Urinary bladder (tissue), 4 donors: ENCODE results near the gene CASP8. TPM values are rescaled to one million over a fixed set of nuclear protein-coding genes. Genes with fewer than 3 reads are reported as not detected.
"Not testable (repeated sequence)": the region's sequence is repeated elsewhere in the genome, so short reads cannot be mapped to it uniquely, and the experiment has no call there.

Experiments
- DNase-seq: peaks from one replicate; pipeline ENCODE4 v3.0.0-alpha.2; 2015; ENCODE audit errors: extremely low spot score
- H3K27ac ChIP-seq: one replicate; pipeline ENCODE4 v1.5.1; 2013; ENCODE audit warnings: low read depth, mild to moderate bottlenecking, moderate library complexity
- H3K36me3 ChIP-seq: one replicate; pipeline ENCODE4 v1.6.1; 2013; ENCODE audit warnings: mild to moderate bottlenecking, moderate library complexity; ENCODE audit not compliant: insufficient read depth
- H3K4me1 ChIP-seq: one replicate; pipeline ENCODE4 v1.6.1; 2013; ENCODE audit warnings: mild to moderate bottlenecking, moderate library complexity; ENCODE audit not compliant: insufficient read depth
- H3K4me3 ChIP-seq: one replicate; pipeline ENCODE4 v1.5.1; 2013; ENCODE audit warnings: low read depth, low read length
- WGBS: extraction: QIAGEN DNeasy Blood & Tissue Kit; methylation state at CpG from one replicate; pipeline ENCODE4 v1.1.7; 2013; 5-methylcytosine and 5-hydroxymethylcytosine counted together
- polyA plus RNA-seq: library from polyadenylated mRNA; stranded (reverse); fragments of 200-250 nt; gene quantifications from one replicate; pipeline ENCODE4 v1.2.3, GENCODE V29; 2013
- total RNA-seq: library from RNA; depleted of rRNA; stranded (reverse); fragments of >200 nt; gene quantifications from one replicate; pipeline ENCODE4 v1.2.3, GENCODE V29; 2014
- donor health status: healthy with polysubstance abuse.
- donor health status: healthy.

Gene CASP8
- total and polyA plus RNA-seq, 2 donors = 9.3 to 29.9 TPM

GRCh38 chr2:201269764-201270163, 9.4 kb downstream of the CASP8 start:
- 95% methylated on average over 2 of the region's 2 CpGs for WGBS
- Histone ChIP-seq H3K36me3 (peaks cover 2% of the 10 kb centered on the region), H3K4me1 (no peaks in the 10 kb centered on the region), H3K27ac (no peak overlapping the region), H3K4me3 (no peak overlapping the region)
- no peak for DNase-seq

- Histone ChIP-seq H3K4me1 (no peaks in the 10 kb centered on the region), H3K27ac (no peak overlapping the region), H3K4me3 (no peak overlapping the region), H3K36me3 (peaks cover 2% of the 10 kb centered on the region)
- no peak for DNase-seq
- 87% methylated on average over 9 of the region's 9 CpGs for WGBS
Observed at GRCh38 chr2:201270293-201271001, 10.1 kb downstream of the CASP8 start.

GRCh38 chr2:201271917-201272316, 11.6 kb downstream of the CASP8 start:
- WGBS = 98% methylated on average over 2 of the region's 2 CpGs
- DNase-seq = no peak
- H3K36me3 ChIP-seq = peaks cover 2% of the 10 kb centered on the region
- no peak overlapping the region for H3K27ac ChIP-seq
- H3K4me1 ChIP-seq = no peaks in the 10 kb centered on the region
- H3K4me3 ChIP-seq = no peak overlapping the region

GRCh38 chr2:201273330-201273983, 13.1 kb downstream of the CASP8 start:
- no peak for DNase-seq
- Histone ChIP-seq H3K4me3 (no peak overlapping the region), H3K27ac (no peak overlapping the region), H3K36me3 (peaks cover 2% of the 10 kb centered on the region), H3K4me1 (no peaks in the 10 kb centered on the region)
- WGBS = 89% methylated on average over 9 of the region's 9 CpGs

GRCh38 chr2:201275069-201275468, 14.7 kb downstream of the CASP8 start:
- Histone ChIP-seq H3K36me3 (peaks cover 2% of the 10 kb centered on the region), H3K27ac (no peak overlapping the region)
- 82% methylated on average over 2 of the region's 2 CpGs for WGBS

GRCh38 chr2:201275990-201276389, 15.7 kb downstream of the CASP8 start:
- H3K27ac ChIP-seq = no peak overlapping the region
- no peaks in the 10 kb centered on the region for H3K4me1 ChIP-seq
- no peak overlapping the region for H3K4me3 ChIP-seq
- peaks cover 2% of the 10 kb centered on the region for H3K36me3 ChIP-seq
- DNase-seq = no peak
- 60% methylated on average over 5 of the region's 5 CpGs for WGBS

More at GRCh38 chr2:201275069-201275468, 14.7 kb downstream of the CASP8 start:
- DNase-seq = no peak
- no peaks in the 10 kb centered on the region for H3K4me1 ChIP-seq
- H3K4me3 ChIP-seq = no peak overlapping the region

- Histone ChIP-seq H3K4me1 (no peaks in the 10 kb centered on the region), H3K4me3 (no peak overlapping the region), H3K36me3 (peaks cover 2% of the 10 kb centered on the region), H3K27ac (no peak overlapping the region)
- DNase-seq = no peak
- WGBS = 87% methylated on average over 6 of the region's 6 CpGs
Observed at GRCh38 chr2:201276511-201276910, 16.2 kb downstream of the CASP8 start.

GRCh38 chr2:201279079-201279478, 18.7 kb downstream of the CASP8 start:
- Histone ChIP-seq H3K4me1 (no peaks in the 10 kb centered on the region), H3K4me3 (no peak overlapping the region), H3K27ac (no peak overlapping the region), H3K36me3 (no peaks in the 10 kb centered on the region)
- WGBS = 88% methylated on average over 1 of the region's 1 CpG
- no peak for DNase-seq

- no peaks in the 10 kb centered on the region for H3K4me1 ChIP-seq
- no peak overlapping the region for H3K4me3 ChIP-seq
- WGBS = 91% methylated on average over 3 of the region's 3 CpGs
- H3K36me3 ChIP-seq = peaks cover 2% of the 10 kb centered on the region
- DNase-seq = no peak
- no peak overlapping the region for H3K27ac ChIP-seq
Observed at GRCh38 chr2:201280191-201281040, 20.1 kb downstream of the CASP8 start.

- H3K27ac ChIP-seq = no peak overlapping the region
- 95% methylated on average over 1 of the region's 1 CpG for WGBS
- H3K36me3 ChIP-seq = peaks cover 5% of the 10 kb centered on the region
- no peak overlapping the region for H3K4me3 ChIP-seq
- no peaks in the 10 kb centered on the region for H3K4me1 ChIP-seq
- DNase-seq = no peak
Observed at GRCh38 chr2:201285499-201285898, 25.2 kb downstream of the CASP8 start.

GRCh38 chr2:201290457-201291148, 30.3 kb downstream of the CASP8 start:
- not testable (repeated sequence) for H3K27ac ChIP-seq, H3K4me1 ChIP-seq, DNase-seq, H3K36me3 ChIP-seq, H3K4me3 ChIP-seq
- WGBS = 96% methylated on average over 15 of the region's 15 CpGs

- no peaks in the 10 kb centered on the region for H3K36me3 ChIP-seq
- 63% methylated on average over 3 of the region's 3 CpGs for WGBS
- no peaks in the 10 kb centered on the region for H3K4me1 ChIP-seq
- DNase-seq = no peak
- H3K4me3 ChIP-seq = no peak overlapping the region
- H3K27ac ChIP-seq = no peak overlapping the region
Observed at GRCh38 chr2:201298462-201299052, 38.2 kb downstream of the CASP8 start.

- not testable (repeated sequence) for H3K4me3 ChIP-seq, H3K4me1 ChIP-seq, H3K27ac ChIP-seq, DNase-seq, H3K36me3 ChIP-seq
- 96% methylated on average over 11 of the region's 11 CpGs for WGBS
Observed at GRCh38 chr2:201299929-201300328, 39.6 kb downstream of the CASP8 start.
